Loucy (cell line): ENCODE data around the gene PTPRH.

Experiments used
- CTCF ChIP-seq: fragments of 200-600 bp; sonication (generic); conservative IDR thresholded peaks from 2 replicates; pipeline ENCODE4 v1.5.1; 2014; ENCODE audit warnings: mild to moderate bottlenecking, antibody characterized with exemption, low read length
- EZH2phosphoT487 ChIP-seq: fragments of 200-600 bp; IDR thresholded peaks from 2 replicates; pipeline ENCODE4 v1.6.1; 2018; ENCODE audit warnings: antibody characterized with exemption, mild to moderate bottlenecking, moderate library complexity, borderline replicate concordance

DNA sequence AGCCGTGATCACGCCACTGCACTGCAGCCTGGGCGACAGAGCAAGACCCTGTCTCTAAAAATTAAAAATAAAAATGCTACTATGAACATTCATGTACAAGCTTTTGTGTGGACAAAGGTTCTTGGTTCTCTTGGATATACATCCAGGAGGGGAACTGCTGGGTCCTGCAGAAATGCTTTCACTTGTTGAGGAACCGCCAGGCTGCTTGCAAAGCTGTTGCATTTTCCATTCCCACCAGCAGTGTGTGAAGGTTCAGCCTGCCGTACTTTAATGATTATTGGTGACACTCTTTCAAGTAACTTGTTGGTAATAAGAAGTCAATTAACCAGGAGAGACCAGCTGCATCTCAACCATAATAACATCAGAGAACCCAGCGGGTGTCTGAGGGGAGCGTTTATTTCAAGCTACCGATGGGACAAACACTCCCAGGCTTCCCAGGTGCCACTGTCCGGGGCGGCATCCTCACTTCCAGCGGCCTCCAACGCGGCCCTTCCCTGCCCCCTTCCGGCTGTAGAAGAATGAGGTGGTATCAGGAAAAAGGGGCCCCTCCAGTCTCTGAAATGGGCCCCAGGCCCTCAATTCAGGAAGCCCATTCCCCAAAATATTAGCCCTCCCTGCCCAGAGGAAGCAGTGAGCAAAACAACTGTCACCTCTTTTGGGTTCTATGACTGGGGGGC, 76.7 kb downstream of the PTPRH start:
- no peak for TF ChIP-seq CTCF
- no peak for TF ChIP-seq EZH2phosphoT487
